Trophoblast cell (in vitro differentiated cells and primary cell): Measurements from ENCODE around the gene HOXC6.

Source experiments
- DNase-seq, 2 donors: peaks; one replicate each; pipeline ENCODE4 v3.0.0-alpha.2; 2016
- H2AFZ ChIP-seq: 2 replicates; pipeline ENCODE4 v1.6.1; 2013; ENCODE audit warnings: low read length, moderate library complexity, mild to moderate bottlenecking; ENCODE audit not compliant: insufficient read depth, poor library complexity
- H2AK5ac ChIP-seq: 2 replicates; pipeline ENCODE4 v1.6.1; 2013; ENCODE audit warnings: mild to moderate bottlenecking, low read length
- H2BK120ac ChIP-seq: 2 replicates; pipeline ENCODE4 v1.6.1; 2013; ENCODE audit warnings: low read length, mild to moderate bottlenecking, moderate library complexity; ENCODE audit not compliant: insufficient read depth, poor library complexity
- H2BK12ac ChIP-seq: 2 replicates; pipeline ENCODE4 v1.6.1; 2013; ENCODE audit warnings: mild to moderate bottlenecking, low read length, moderate library complexity
- H2BK5ac ChIP-seq: 2 replicates; pipeline ENCODE4 v1.6.1; 2013; ENCODE audit warnings: low read length, low read depth, moderate library complexity, mild to moderate bottlenecking; ENCODE audit not compliant: poor library complexity
- H3K14ac ChIP-seq: 2 replicates; pipeline ENCODE4 v1.6.1; 2013; ENCODE audit warnings: mild to moderate bottlenecking, low read length
- H3K18ac ChIP-seq: 2 replicates; pipeline ENCODE4 v1.6.1; 2013; ENCODE audit warnings: mild to moderate bottlenecking, low read length
- H3K23ac ChIP-seq: 2 replicates; pipeline ENCODE4 v1.6.1; 2013; ENCODE audit warnings: low read length
- H3K27ac ChIP-seq: 2 replicates; pipeline ENCODE4 v1.5.1; 2013; ENCODE audit warnings: low read depth, mild to moderate bottlenecking, inconsistent platforms, low read length, moderate library complexity
- H3K27me3 ChIP-seq: 2 replicates; pipeline ENCODE4 v1.6.1; 2013; ENCODE audit warnings: inconsistent platforms, mild to moderate bottlenecking, low read length, moderate library complexity; ENCODE audit not compliant: insufficient read depth
- H3K36me3 ChIP-seq, 2 experiments: 1 replicate in 1 of 2; 2 replicates in 1 of 2; pipeline ENCODE4 v1.6.1; 2013; ENCODE audit warnings: low read length in 2 of 2, mild to moderate bottlenecking in 2 of 2, moderate library complexity in 1 of 2; ENCODE audit not compliant: insufficient read depth in 2 of 2, control insufficient read depth in 1 of 2
- H3K4ac ChIP-seq: 2 replicates; pipeline ENCODE4 v1.6.1; 2013; ENCODE audit warnings: low read depth, mild to moderate bottlenecking, low read length, moderate library complexity
- H3K4me1 ChIP-seq, 2 experiments: 1 replicate in 1 of 2; 2 replicates in 1 of 2; pipeline ENCODE4 v1.6.1; 2013; ENCODE audit warnings: low read length in 2 of 2, mild to moderate bottlenecking in 2 of 2, moderate library complexity in 1 of 2; ENCODE audit not compliant: insufficient read depth in 2 of 2, control insufficient read depth in 1 of 2
- H3K4me2 ChIP-seq: 2 replicates; pipeline ENCODE4 v1.6.1; 2013; ENCODE audit warnings: inconsistent platforms, mild to moderate bottlenecking, low read length, moderate library complexity
- H3K4me3 ChIP-seq: 2 replicates; pipeline ENCODE4 v1.5.1; 2013; ENCODE audit warnings: mild to moderate bottlenecking, low read depth, low read length, inconsistent platforms
- H3K79me1 ChIP-seq: one replicate; pipeline ENCODE4 v1.6.1; 2013; ENCODE audit warnings: low read length
- H3K79me2 ChIP-seq: 2 replicates; pipeline ENCODE4 v1.6.1; 2013; ENCODE audit warnings: low read length, mild to moderate bottlenecking; ENCODE audit not compliant: control insufficient read depth, insufficient read depth, poor library complexity
- H3K9ac ChIP-seq: 2 replicates; pipeline ENCODE4 v1.6.1; 2013; ENCODE audit warnings: mild to moderate bottlenecking, low read length
- H3K9me3 ChIP-seq: 2 replicates; pipeline ENCODE4 v1.6.1; 2013; ENCODE audit warnings: low read depth, mild to moderate bottlenecking, control low read depth, inconsistent platforms, low read length; ENCODE audit not compliant: insufficient read depth
- H4K12ac ChIP-seq: 2 replicates; pipeline ENCODE4 v1.6.1; 2013; ENCODE audit warnings: low read depth, mild to moderate bottlenecking, low read length, moderate library complexity
- H4K8ac ChIP-seq: 2 replicates; pipeline ENCODE4 v1.6.1; 2013; ENCODE audit warnings: low read depth, mild to moderate bottlenecking, low read length, moderate library complexity
- H4K91ac ChIP-seq: one replicate; pipeline ENCODE4 v1.6.1; 2013; ENCODE audit warnings: low read depth, mild to moderate bottlenecking, low read length, moderate library complexity
- WGBS: extraction: QIAGEN DNeasy Blood & Tissue Kit; methylation state at CpG from one replicate; pipeline ENCODE4 v1.1.7; 2013; ENCODE audit warnings: missing lambda C conversion rate; ENCODE audit not compliant: insufficient read length, insufficient coverage; ENCODE audit errors: extremely low coverage; 5-methylcytosine and 5-hydroxymethylcytosine counted together

The HOXC6 gene

GRCh38 chr12:54018468-54018984, 9.7 kb upstream of the HOXC6 start:
- no peak for DNase-seq
- peak overlapping the region; percentile 59 for H3K4me3 ChIP-seq
- peaks cover 6% of the 10 kb centered on the region for H3K9me3 ChIP-seq
- H3K27ac ChIP-seq, result no peak overlapping the region
- H2BK120ac ChIP-seq, result no peak overlapping the region
- peak overlapping the region; percentile 78 for H3K4me2 ChIP-seq
- H4K12ac ChIP-seq, result peak overlapping the region; percentile 6
- H3K36me3 ChIP-seq, result no peaks in the 10 kb centered on the region
- no CpG with 5 or more reads among the region's 29 CpGs for WGBS
- no peaks in the 10 kb centered on the region for H3K79me1 ChIP-seq
- H3K23ac ChIP-seq, result no peak overlapping the region
- H4K91ac ChIP-seq, result no peak overlapping the region
- no peak overlapping the region for H3K14ac ChIP-seq
- no peaks in the 10 kb centered on the region for H3K79me2 ChIP-seq
- no peak overlapping the region for H3K18ac ChIP-seq
- H3K9ac ChIP-seq, result no peak overlapping the region
- peak overlapping the region; percentile 38 for H2AFZ ChIP-seq
- no peak overlapping the region for H3K4ac ChIP-seq
- no peak overlapping the region for H2AK5ac ChIP-seq
- H4K8ac ChIP-seq, result peak overlapping the region; percentile 70
- peaks cover 4 to 7% of the 10 kb centered on the region in 2 experiments for H3K4me1 ChIP-seq
- peaks cover 92% of the 10 kb centered on the region for H3K27me3 ChIP-seq
- no peak overlapping the region for H2BK12ac ChIP-seq
- H2BK5ac ChIP-seq, result no peak overlapping the region

GRCh38 chr12:54019091-54019811, 9.0 kb upstream of the HOXC6 start:
- H2AK5ac ChIP-seq, result no peak overlapping the region
- no peak overlapping the region for H2BK5ac ChIP-seq
- WGBS, result no CpG with 5 or more reads among the region's 43 CpGs
- H3K79me2 ChIP-seq, result no peaks in the 10 kb centered on the region
- H4K12ac ChIP-seq, result no peak overlapping the region
- no peak overlapping the region for H4K91ac ChIP-seq
- H3K27ac ChIP-seq, result no peak overlapping the region
- H3K27me3 ChIP-seq, result peaks cover 93% of the 10 kb centered on the region
- H3K36me3 ChIP-seq, result no peaks in the 10 kb centered on the region
- H3K79me1 ChIP-seq, result no peaks in the 10 kb centered on the region
- no peak overlapping the region for H3K18ac ChIP-seq
- H2AFZ ChIP-seq, result no peak overlapping the region
- H3K4me1 ChIP-seq, result peaks cover 4 to 7% of the 10 kb centered on the region in 2 experiments
- peaks cover 5% of the 10 kb centered on the region for H3K9me3 ChIP-seq
- DNase-seq, result no peak
- no peak overlapping the region for H3K14ac ChIP-seq
- no peak overlapping the region for H3K4ac ChIP-seq
- no peak overlapping the region for H3K23ac ChIP-seq
- H2BK120ac ChIP-seq, result no peak overlapping the region
- H3K4me3 ChIP-seq, result no peak overlapping the region
- no peak overlapping the region for H3K9ac ChIP-seq
- peak overlapping the region; percentile 33 for H3K4me2 ChIP-seq
- H4K8ac ChIP-seq, result no peak overlapping the region
- no peak overlapping the region for H2BK12ac ChIP-seq

DNA sequence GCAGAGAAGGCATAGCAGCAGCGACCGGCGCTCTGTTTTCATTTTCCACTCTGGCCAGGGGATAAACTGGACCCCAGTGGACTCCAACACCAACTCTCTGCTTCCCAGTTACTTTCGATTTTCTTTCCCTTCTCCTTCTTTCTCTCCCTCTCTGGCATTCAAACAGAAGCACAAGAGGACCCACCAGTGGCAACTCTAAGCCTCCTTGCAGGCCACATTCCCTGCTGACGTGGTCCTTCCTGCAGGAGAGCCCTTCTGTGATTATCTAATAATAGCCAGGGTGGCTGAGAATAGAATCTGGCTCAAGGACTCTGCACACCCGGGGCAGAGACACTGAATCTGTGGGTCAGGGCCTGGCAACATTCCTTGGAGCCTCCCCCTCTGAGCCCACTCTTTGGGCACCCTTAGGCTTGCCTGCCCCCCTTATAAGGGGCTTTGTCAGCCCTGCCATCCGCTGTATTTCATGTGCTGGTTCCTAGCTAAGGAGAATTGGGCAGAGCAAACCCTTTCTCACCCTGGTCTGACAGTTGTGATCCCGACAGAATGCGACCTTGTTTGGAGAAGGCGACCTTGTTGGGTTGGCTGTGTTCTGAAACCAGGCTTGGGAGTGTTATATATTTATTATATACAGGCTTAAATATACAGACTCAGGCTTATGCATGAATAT, 8.2 kb upstream of the HOXC6 start:
- Histone ChIP-seq H3K9me3 (peaks cover 5% of the 10 kb centered on the region), H3K4me1 (peaks cover 4 to 7% of the 10 kb centered on the region in 2 experiments), H3K79me1 (no peaks in the 10 kb centered on the region), H4K8ac (no peak overlapping the region), H3K4ac (no peak overlapping the region), H2AK5ac (no peak overlapping the region), H2AFZ (no peak overlapping the region), H3K14ac (no peak overlapping the region), H4K91ac (no peak overlapping the region), H3K79me2 (no peaks in the 10 kb centered on the region), H3K18ac (no peak overlapping the region), H2BK12ac (no peak overlapping the region), H3K4me2 (no peak overlapping the region), H3K27me3 (peaks cover 92% of the 10 kb centered on the region), H3K9ac (no peak overlapping the region), H3K4me3 (no peak overlapping the region), H2BK120ac (no peak overlapping the region), H3K27ac (no peak overlapping the region), H2BK5ac (no peak overlapping the region), H4K12ac (no peak overlapping the region), H3K36me3 (no peaks in the 10 kb centered on the region), H3K23ac (no peak overlapping the region)
- WGBS, result no CpG with 5 or more reads among the region's 10 CpGs
- DNase-seq, result no peak

- Histone ChIP-seq H3K27me3 (peaks cover 88% of the 10 kb centered on the region), H2BK12ac (no peak overlapping the region), H2BK5ac (no peak overlapping the region), H3K23ac (no peak overlapping the region), H3K27ac (no peak overlapping the region), H3K79me1 (no peaks in the 10 kb centered on the region), H4K91ac (no peak overlapping the region), H3K18ac (no peak overlapping the region), H3K79me2 (no peaks in the 10 kb centered on the region), H2AFZ (no peak overlapping the region), H4K8ac (no peak overlapping the region), H3K4me3 (no peak overlapping the region), H3K4me2 (no peak overlapping the region), H3K4ac (no peak overlapping the region), H3K4me1 (peaks cover 4 to 7% of the 10 kb centered on the region in 2 experiments), H2BK120ac (no peak overlapping the region), H4K12ac (no peak overlapping the region), H2AK5ac (no peak overlapping the region), H3K36me3 (no peaks in the 10 kb centered on the region), H3K9ac (no peak overlapping the region), H3K14ac (no peak overlapping the region), H3K9me3 (peaks cover 5% of the 10 kb centered on the region)
- no CpG with 5 or more reads among the region's 23 CpGs for WGBS
- DNase-seq, result peak in 1 of 2 donors; percentile 44
These were observed 7.4 kb upstream of the HOXC6 start for GRCh38 chr12:54020591-54021405.
